GM19193 (cell line): Measurements from ENCODE around the gene CBFA2T3.

ENCODE experiments used
- POLR2A ChIP-seq: IDR thresholded peaks from 4 replicates; pipeline ENCODE4 v1.6.1; 2011; ENCODE audit not compliant: insufficient read depth, insufficient read length; ENCODE audit errors: extremely low read depth

The CBFA2T3 gene

GRCh38 chr16:88874938-88875599 is 101.9 kb downstream of the CBFA2T3 start:
- no peak for TF ChIP-seq POLR2A

GRCh38 chr16:88872650-88873331 is 104.2 kb downstream of the CBFA2T3 start:
- TF ChIP-seq POLR2A: no peak

GRCh38 chr16:88871730-88872416 is 105.1 kb downstream of the CBFA2T3 start:
- TF ChIP-seq POLR2A: no peak

- no peak for TF ChIP-seq POLR2A
Observed at GRCh38 chr16:88871349-88871702, 105.7 kb downstream of the CBFA2T3 start.

GRCh38 chr16:88870608-88871348 is 106.2 kb downstream of the CBFA2T3 start:
- no peak for TF ChIP-seq POLR2A

GRCh38 chr16:88869673-88869980 is 107.4 kb downstream of the CBFA2T3 start:
- TF ChIP-seq POLR2A: no peak

GRCh38 chr16:88868974-88869672 is 107.9 kb downstream of the CBFA2T3 start:
- no peak for TF ChIP-seq POLR2A

GRCh38 chr16:88867581-88868246 is 109.3 kb downstream of the CBFA2T3 start:
- no peak for TF ChIP-seq POLR2A

GRCh38 chr16:88866151-88866920 is 110.7 kb downstream of the CBFA2T3 start, which contains the start of gene PABPN1L:
Gene PABPN1L, minus strand, starts transcription at chr16:88866660. Its CDS starts 54 bp downstream, at chr16:88866606.
- no peak for TF ChIP-seq POLR2A

GRCh38 chr16:88865742-88866141 is 111.3 kb downstream of the CBFA2T3 start:
- no peak for TF ChIP-seq POLR2A

GRCh38 chr16:88865310-88865709 is 111.7 kb downstream of the CBFA2T3 start:
- TF ChIP-seq POLR2A: no peak

- no peak for TF ChIP-seq POLR2A
Observed at GRCh38 chr16:88864521-88864920, 112.5 kb downstream of the CBFA2T3 start.

GRCh38 chr16:88864099-88864498 is 112.9 kb downstream of the CBFA2T3 start:
- no peak for TF ChIP-seq POLR2A
